IMR-90 (cell line): Measurements from ENCODE around the gene MIEF2. TPM values are rescaled to one million over a fixed set of nuclear protein-coding genes. Genes with fewer than 3 reads are reported as not detected.

Experiments
- ATAC-seq: fragments of 200-7000 bp; cut with Tn5 transposase; 2 replicates; pipeline ENCODE4 v1.9.1; 2020; ENCODE audit warnings: low read depth, mild to moderate bottlenecking, moderate library complexity
- BruUV-seq: library from RNA; stranded (reverse); fragments of 400-500 nt; replicated peaks from 2 replicates; lab custom pipeline; 2021; lab: Mats Ljungman, UMichigan
- CTCF ChIA-PET: fragments of 300-600 bp; formaldehyde crosslinking; extraction: SDS; loops from one replicate; lab custom pipeline; 2021; ENCODE audit warnings: antibody characterized with exemption; lab: Yijun Ruan, JAX
- POLR2A ChIA-PET: fragments of 300-600 bp; sonication (Branson Sonifier 250); formaldehyde crosslinking; loops from one replicate; lab custom pipeline; 2022; ENCODE audit warnings: antibody characterized with exemption; ENCODE audit not compliant: unreplicated experiment; lab: Charles Lee
- DNase-seq: peaks from one replicate; pipeline ENCODE4 v3.0.0; 2013
- H2AFZ ChIP-seq: replicated peaks from 2 replicates; pipeline ENCODE3; 2013; ENCODE audit warnings: low read length, mild to moderate bottlenecking; ENCODE audit not compliant: poor library complexity
- H2AK5ac ChIP-seq: 2 replicates; pipeline ENCODE4 v1.6.1; 2013; ENCODE audit warnings: low read depth, low read length, inconsistent platforms
- H2AK9ac ChIP-seq: replicated peaks from 2 replicates; pipeline ENCODE3; 2013; ENCODE audit warnings: mild to moderate bottlenecking, low read depth, low read length, moderate library complexity; ENCODE audit not compliant: poor library complexity
- H2BK120ac ChIP-seq: 2 replicates; pipeline ENCODE4 v1.6.1; 2013; ENCODE audit warnings: low read depth, low read length, inconsistent platforms
- H2BK15ac ChIP-seq: 3 replicates; pipeline ENCODE4 v1.6.1; 2013; ENCODE audit warnings: low read depth, low read length, inconsistent platforms
- H2BK20ac ChIP-seq: 2 replicates; pipeline ENCODE4 v1.6.1; 2013; ENCODE audit warnings: low read depth, mild to moderate bottlenecking, inconsistent platforms, low read length, moderate library complexity
- H2BK5ac ChIP-seq: 2 replicates; pipeline ENCODE4 v1.6.1; 2013; ENCODE audit warnings: mild to moderate bottlenecking, low read depth, low read length, inconsistent platforms; ENCODE audit not compliant: poor library complexity, severe bottlenecking
- H3K14ac ChIP-seq: replicated peaks from 2 replicates; pipeline ENCODE4 v1.6.1; 2013; ENCODE audit warnings: low read depth, low read length, inconsistent platforms
- H3K18ac ChIP-seq: 2 replicates; pipeline ENCODE4 v1.6.1; 2013; ENCODE audit warnings: low read depth, low read length, control low read depth
- H3K23ac ChIP-seq: 2 replicates; pipeline ENCODE4 v1.6.1; 2013; ENCODE audit warnings: low read depth, low read length, inconsistent platforms
- H3K27ac ChIP-seq: 2 replicates; pipeline ENCODE4 v1.5.1; 2013; ENCODE audit warnings: mild to moderate bottlenecking, control low read depth, low read length; ENCODE audit not compliant: insufficient read depth
- H3K27me3 ChIP-seq: 2 replicates; pipeline ENCODE4 v1.6.1; 2013; ENCODE audit warnings: low read length; ENCODE audit not compliant: control insufficient read depth, insufficient read depth
- H3K36me3 ChIP-seq: 2 replicates; pipeline ENCODE4 v1.6.1; 2013; ENCODE audit warnings: low read length, mixed read lengths; ENCODE audit not compliant: control insufficient read depth, insufficient read depth
- H3K4ac ChIP-seq: 2 replicates; pipeline ENCODE4 v1.6.1; 2013; ENCODE audit warnings: low read depth, low read length, inconsistent platforms
- H3K4me1 ChIP-seq: 2 replicates; pipeline ENCODE4 v1.6.1; 2013; ENCODE audit warnings: low read length, mixed read lengths; ENCODE audit not compliant: control insufficient read depth, insufficient read depth
- H3K4me2 ChIP-seq: 2 replicates; pipeline ENCODE4 v1.6.1; 2013; ENCODE audit warnings: low read depth, mild to moderate bottlenecking, control low read depth, low read length, moderate library complexity
- H3K4me3 ChIP-seq: 2 replicates; pipeline ENCODE4 v1.5.1; 2013; ENCODE audit warnings: low read depth, mild to moderate bottlenecking, control low read depth, low read length, moderate library complexity; ENCODE audit not compliant: insufficient read depth
- H3K56ac ChIP-seq: 2 replicates; pipeline ENCODE4 v1.6.1; 2013; ENCODE audit warnings: low read length, inconsistent platforms; ENCODE audit not compliant: insufficient read depth; ENCODE audit errors: extremely low read depth
- H3K79me1 ChIP-seq, 2 experiments: 2 replicates each; pipeline ENCODE4 v1.6.1; 2013; ENCODE audit warnings: low read length in 2 of 2, inconsistent platforms in 1 of 2, low read depth in 1 of 2
- H3K9ac ChIP-seq: 2 replicates; pipeline ENCODE4 v1.6.1; 2013; ENCODE audit warnings: low read depth, low read length, control low read depth
- H3K9me1 ChIP-seq: 2 replicates; pipeline ENCODE4 v1.6.1; 2013; ENCODE audit warnings: low read length, inconsistent platforms; ENCODE audit not compliant: insufficient read depth
- H3K9me3 ChIP-seq: 2 replicates; pipeline ENCODE4 v1.6.1; 2013; ENCODE audit warnings: low read length; ENCODE audit not compliant: control insufficient read depth, insufficient read depth
- H4K20me1 ChIP-seq: 2 replicates; pipeline ENCODE4 v1.6.1; 2013; ENCODE audit warnings: low read length, inconsistent platforms; ENCODE audit not compliant: insufficient read depth
- H4K5ac ChIP-seq: 2 replicates; pipeline ENCODE4 v1.6.1; 2013; ENCODE audit warnings: mild to moderate bottlenecking, low read depth, low read length, control low read depth
- H4K8ac ChIP-seq, 2 experiments: 2 replicates each; pipeline ENCODE4 v1.6.1; 2013; ENCODE audit warnings: low read depth in 2 of 2, low read length in 2 of 2, control low read depth in 1 of 2, inconsistent platforms in 1 of 2
- H4K91ac ChIP-seq: 2 replicates; pipeline ENCODE4 v1.6.1; 2013; ENCODE audit warnings: low read depth, low read length, inconsistent platforms; ENCODE audit not compliant: insufficient read depth
- BHLHE40 ChIP-seq: fragments of 150-350 bp; IDR thresholded peaks from 2 replicates; pipeline ENCODE4 v1.6.1; 2016; ENCODE audit warnings: mild to moderate bottlenecking, low read depth, low read length
- CEBPB ChIP-seq: IDR thresholded peaks from 2 replicates; pipeline ENCODE4 v1.6.1; 2012; ENCODE audit warnings: low read depth, low read length, improper control_type of control experiment
- CHD1 ChIP-seq: IDR thresholded peaks from 2 replicates; pipeline ENCODE4 v1.6.1; 2012; ENCODE audit warnings: low read depth, low read length, improper control_type of control experiment
- CTCF ChIP-seq: conservative IDR thresholded peaks from 2 replicates; pipeline ENCODE4 v1.5.1; 2012; ENCODE audit warnings: mild to moderate bottlenecking, low read depth, low read length, improper control_type of control experiment
- MAFK ChIP-seq: IDR thresholded peaks from 2 replicates; pipeline ENCODE4 v1.6.1; 2012; ENCODE audit warnings: low read depth, low read length, improper control_type of control experiment
- MAZ ChIP-seq: IDR thresholded peaks from 2 replicates; pipeline ENCODE4 v1.6.1; 2012; ENCODE audit warnings: low read depth, mild to moderate bottlenecking, low read length, improper control_type of control experiment, moderate library complexity, borderline replicate concordance
- MXI1 ChIP-seq: IDR thresholded peaks from 2 replicates; pipeline ENCODE4 v1.6.1; 2012; ENCODE audit warnings: low read depth, mild to moderate bottlenecking, low read length, moderate library complexity, borderline replicate concordance
- NFE2L2 ChIP-seq: fragments of 150-350 bp; IDR thresholded peaks from 2 replicates; pipeline ENCODE4 v1.6.1; 2016; ENCODE audit warnings: low read depth, mild to moderate bottlenecking, low read length
- POLR2A ChIP-seq: IDR thresholded peaks from 2 replicates; pipeline ENCODE4 v1.6.1; 2012; ENCODE audit warnings: mild to moderate bottlenecking, low read depth, low read length
- RAD21 ChIP-seq: IDR thresholded peaks from 2 replicates; pipeline ENCODE4 v1.6.1; 2012; ENCODE audit warnings: low read length, improper control_type of control experiment
- RFX5 ChIP-seq: IDR thresholded peaks from 2 replicates; pipeline ENCODE4 v1.8.0; 2012; ENCODE audit warnings: low read depth, mild to moderate bottlenecking, low read length, moderate library complexity
- SMC3 ChIP-seq: fragments of 150-350 bp; IDR thresholded peaks from 2 replicates; pipeline ENCODE4 v1.6.1; 2016; ENCODE audit warnings: low read depth, mild to moderate bottlenecking, antibody characterized with exemption, low read length, moderate library complexity
- USF2 ChIP-seq: fragments of 150-350 bp; IDR thresholded peaks from 2 replicates; pipeline ENCODE4 v1.6.1; 2017; ENCODE audit warnings: mild to moderate bottlenecking, antibody characterized with exemption, low read length, low read depth
- WGBS, 2 experiments: methylation state at CpG; one replicate each; pipeline versions ENCODE4 v1.1.5 to v1.1.7; 2013; ENCODE audit warnings: missing lambda C conversion rate in 2 of 2; ENCODE audit not compliant: insufficient read length in 1 of 2; ENCODE audit errors: extremely low coverage in 2 of 2; 5-methylcytosine and 5-hydroxymethylcytosine counted together
- dilution Hi-C: fragments of 300-500 bp; cut with HindIII; formaldehyde crosslinking; loops from one replicate; pipeline ENCODE4 v1.14.3; 2018; ENCODE audit warnings: low sequenced_read_pairs; ENCODE audit not compliant: unreplicated experiment
- in situ Hi-C: fragments of 300-500 bp; cut with MboI; formaldehyde crosslinking; loops from 3 replicates; pipeline ENCODE4 v1.14.3; 2019; ENCODE audit warnings: low sequenced_read_pairs, inconsistent platforms, mixed read lengths
- intact Hi-C: fragments of 100-400 bp; cut with micrococcal nuclease; formaldehyde crosslinking; loops from 2 replicates; pipeline ENCODE4 v1.10.0; 2022
- polyA plus RNA-seq, 3 experiments: library from polyadenylated mRNA; depleted of rRNA; stranded (reverse); fragments of >200 nt; gene quantifications; 2 replicates each; pipeline ENCODE4 v1.2.3, GENCODE V29; 2012; ENCODE audit warnings: low replicate concordance in 1 of 3
- total RNA-seq: library from RNA; depleted of rRNA; stranded (reverse); fragments of >200 nt; gene quantifications from 2 replicates; pipeline ENCODE4 v1.2.3, GENCODE V29; 2012

MIEF2 gene
- total and polyA plus RNA-seq, 2 of the 4 experiments (the other 2 are of a cell fraction), result 9.1 to 26.6 TPM

- Histone ChIP-seq H3K4me3 (no peak overlapping the region), H2AK9ac (no peak overlapping the region), H4K5ac (no peak overlapping the region), H3K56ac (no peak overlapping the region), H3K4ac (no peak overlapping the region), H2BK20ac (no peak overlapping the region), H3K79me1 (peaks cover 0 to 49% of the 10 kb centered on the region in 2 experiments), H2AFZ (no peak overlapping the region), H3K36me3 (peaks cover 61% of the 10 kb centered on the region), H3K27me3 (no peaks in the 10 kb centered on the region), H3K14ac (no peak overlapping the region), H2AK5ac (no peak overlapping the region), H2BK5ac (no peak overlapping the region), H3K18ac (no peak overlapping the region), H3K9ac (no peak overlapping the region), H3K27ac (no peak overlapping the region), H3K4me1 (peaks cover 5% of the 10 kb centered on the region), H4K20me1 (peaks cover 37% of the 10 kb centered on the region), H3K9me3 (no peaks in the 10 kb centered on the region), H2BK120ac (no peak overlapping the region), H4K91ac (no peak overlapping the region), H3K23ac (no peak overlapping the region), H4K8ac (no peak overlapping the region), H2BK15ac (no peak overlapping the region), H3K9me1 (no peaks in the 10 kb centered on the region), H3K4me2 (no peak overlapping the region)
- TF ChIP-seq BHLHE40 (no peak), NFE2L2 (no peak), MAFK (no peak), MAZ (no peak), CHD1 (no peak), RFX5 (no peak), MXI1 (no peak), CTCF (no peak), USF2 (no peak), POLR2A (no peak), CEBPB (no peak), RAD21 (no peak), SMC3 (no peak)
- intact Hi-C loops, result no loop called here
- DNase-seq, result no peak
- POLR2A ChIA-PET, result no interaction called here
- in situ Hi-C loops, result no loop called here
- no peak for ATAC-seq
- BruUV-seq, result no TSS peak
- CTCF ChIA-PET, result no interaction called here
- dilution Hi-C loops, result no loop called here
- 97% methylated on average over 11 of the region's 22 CpGs; no CpG with 5 or more reads in 1 of the 2 experiments for WGBS, 2 experiments
Measured at GRCh38 chr17:18233803-18234518, 26.5 kb upstream of the MIEF2 start.
